Stimulated activated CD4-positive, alpha-beta T cell treated with anti-CD3 and anti-CD28 coated beads, Interleukin-2, amount 100 ng/mL, for 4 hours (primary cell): Measurements from ENCODE around the gene PELI3.

Source experiments
- DNase-seq: peaks from one replicate; pipeline ENCODE4 v3.0.0-alpha.2; 2020; ENCODE audit warnings: low read depth

PELI3 gene

DNA sequence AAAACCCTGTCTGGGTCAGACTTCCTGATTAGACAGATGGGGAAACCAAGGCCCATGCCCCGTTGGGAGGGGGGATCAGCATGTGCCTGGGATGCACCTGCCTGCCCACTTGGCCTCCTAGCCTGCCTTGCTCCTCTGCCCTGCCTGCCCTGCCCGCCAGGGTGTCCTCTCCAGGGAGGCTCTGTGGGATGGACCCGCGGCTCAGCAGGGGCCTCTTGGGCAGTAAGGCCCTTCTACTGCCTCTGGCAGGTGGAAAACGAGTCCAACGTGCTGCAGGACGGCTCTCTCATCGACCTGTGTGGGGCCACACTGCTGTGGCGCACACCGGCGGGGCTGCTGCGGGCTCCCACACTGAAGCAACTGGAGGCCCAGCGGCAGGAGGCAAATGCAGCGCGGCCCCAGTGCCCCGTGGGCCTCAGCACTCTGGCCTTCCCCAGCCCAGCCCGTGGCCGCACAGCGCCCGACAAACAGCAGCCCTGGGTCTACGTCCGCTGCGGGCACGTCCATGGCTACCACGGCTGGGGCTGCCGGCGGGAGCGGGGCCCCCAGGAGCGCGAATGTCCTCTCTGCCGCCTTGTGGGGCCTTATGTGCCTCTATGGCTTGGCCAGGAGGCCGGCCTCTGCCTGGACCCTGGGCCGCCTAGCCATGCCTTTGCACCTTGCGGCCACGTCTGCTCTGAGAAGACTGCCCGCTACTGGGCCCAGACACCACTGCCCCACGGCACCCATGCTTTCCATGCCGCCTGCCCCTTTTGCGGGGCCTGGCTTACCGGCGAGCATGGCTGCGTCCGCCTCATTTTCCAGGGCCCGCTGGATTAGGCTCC is 8.9 kb downstream of the PELI3 start:
- DNase-seq, result no peak

DNA sequence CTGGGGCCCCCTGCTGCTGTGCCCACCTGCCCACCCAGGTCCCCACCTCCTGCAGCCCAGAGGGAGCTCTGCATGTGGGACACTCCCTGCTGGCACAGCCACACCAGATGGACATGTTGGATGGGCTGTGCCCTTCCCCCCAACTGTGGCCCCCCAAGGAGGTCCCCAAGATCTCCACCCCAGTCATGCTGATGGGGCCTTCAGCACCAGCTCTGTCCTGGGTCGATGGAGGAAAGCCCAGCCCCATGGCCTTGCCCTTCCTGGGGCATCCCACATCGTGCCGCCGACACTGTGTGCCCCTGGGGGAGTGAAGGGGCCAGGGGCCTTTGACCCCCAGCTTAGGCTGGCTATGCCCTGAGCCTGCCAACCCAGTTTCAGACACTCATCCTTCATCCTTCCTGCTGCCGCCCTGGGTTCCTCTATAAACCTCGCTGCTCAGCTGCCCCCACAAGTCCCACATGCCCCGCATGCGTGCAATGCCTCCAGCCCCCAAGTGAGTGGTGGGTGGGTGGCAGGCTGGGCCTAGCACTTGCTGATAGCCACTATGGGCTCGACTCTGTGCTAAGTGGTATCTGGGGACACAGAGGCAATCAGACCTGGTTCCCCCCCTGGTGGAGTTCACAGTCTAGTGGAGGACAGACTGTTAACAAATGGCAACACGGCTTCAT is 9.6 kb downstream of the PELI3 start:
- DNase-seq, result no peak

DNA sequence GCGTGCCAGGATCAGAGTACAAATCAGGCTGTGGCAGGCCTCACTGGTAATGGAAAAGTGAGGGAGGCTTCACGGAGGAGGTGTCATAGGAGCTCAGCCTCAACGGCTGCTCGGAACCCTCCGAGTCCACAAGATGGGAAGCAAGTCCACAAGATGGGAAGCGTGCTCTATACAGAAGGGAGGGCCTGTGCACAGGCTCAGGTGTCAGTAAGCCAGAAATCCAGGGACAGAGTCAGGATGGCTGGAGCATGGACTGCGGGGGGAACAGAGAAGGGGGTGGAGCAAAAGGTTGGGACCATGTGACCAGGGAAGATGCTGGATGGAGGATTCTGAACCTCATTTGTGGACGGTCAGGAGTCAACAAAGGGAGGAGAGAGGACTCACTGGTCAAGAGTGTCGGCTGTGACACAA is 10.1 kb downstream of the PELI3 start:
- no peak for DNase-seq

DNA sequence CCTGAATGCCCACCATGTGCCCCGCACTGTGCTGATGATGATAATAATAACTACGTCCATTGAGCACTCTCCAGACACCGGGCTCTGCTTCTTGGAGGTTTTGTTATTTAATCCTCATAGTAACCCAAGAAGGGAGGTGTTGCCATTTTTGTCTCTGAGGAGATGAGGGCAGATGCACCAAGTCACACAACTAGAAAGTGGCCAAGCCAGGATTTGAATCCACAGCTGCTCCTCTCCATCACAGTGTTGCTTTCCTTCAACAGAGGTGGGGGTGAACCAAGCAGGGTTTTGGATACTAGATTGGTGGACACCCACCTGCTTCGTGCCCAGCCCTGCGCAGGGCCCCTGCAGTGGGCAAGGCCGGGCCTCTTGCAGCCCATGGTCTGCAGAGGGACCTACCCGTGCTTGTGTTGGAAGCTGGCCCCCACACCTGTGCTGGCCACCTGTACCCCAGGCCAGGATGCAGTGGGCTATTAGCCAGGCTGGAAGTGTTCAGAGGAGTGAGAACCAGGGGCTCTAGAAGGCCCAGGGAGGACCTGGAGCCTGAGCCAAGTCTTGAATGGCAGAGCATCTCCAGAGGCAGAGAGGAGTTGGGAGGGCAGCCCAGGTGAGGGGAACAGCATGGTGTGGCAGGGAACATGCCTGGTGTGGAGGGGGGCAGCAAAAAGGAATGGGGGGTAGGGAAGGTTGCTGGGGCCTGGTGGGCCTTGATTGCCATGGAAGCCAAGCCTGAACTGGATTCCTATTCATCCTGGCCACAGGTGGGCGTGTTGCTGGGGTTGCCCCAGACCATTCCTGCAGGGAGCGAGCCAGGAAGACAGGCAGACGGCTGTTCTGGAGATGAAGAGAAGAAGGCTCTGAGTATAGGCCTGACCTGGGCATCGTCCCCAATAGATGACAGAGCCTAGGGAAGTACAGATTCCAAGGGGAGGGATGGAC is 10.8 kb downstream of the PELI3 start:
- no peak for DNase-seq

DNA sequence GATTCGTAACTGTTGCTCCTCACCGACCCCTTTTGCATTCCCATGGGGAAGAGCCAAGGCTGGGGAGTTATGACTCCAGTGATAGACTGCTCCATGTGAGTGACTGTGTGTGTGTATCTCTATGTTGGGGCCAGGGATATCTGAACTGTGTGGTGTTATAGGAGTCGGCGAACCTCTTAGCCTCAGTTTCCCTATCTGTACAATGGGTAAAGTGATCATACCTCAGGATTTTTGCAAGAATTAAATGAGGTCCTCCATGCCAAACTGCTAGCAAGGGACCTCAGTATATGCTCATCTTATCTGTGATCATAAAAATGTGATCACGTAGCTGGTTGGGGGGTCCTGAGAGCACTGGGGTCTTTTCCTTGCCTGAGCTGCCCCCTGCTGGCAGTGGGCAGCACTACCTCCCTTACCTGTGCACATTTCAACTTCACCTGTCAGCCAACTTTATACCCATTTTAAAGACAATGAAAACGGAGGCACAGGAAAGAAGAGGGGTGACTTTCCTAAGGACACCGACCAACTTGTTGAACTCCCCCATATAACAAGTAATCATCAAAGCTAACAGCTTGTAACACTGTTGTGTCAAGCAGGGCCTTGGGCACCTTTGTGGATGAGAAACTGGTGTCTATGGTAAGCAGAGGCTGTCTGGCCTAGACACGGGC is 12.2 kb downstream of the PELI3 start:
- DNase-seq, result no peak

DNA sequence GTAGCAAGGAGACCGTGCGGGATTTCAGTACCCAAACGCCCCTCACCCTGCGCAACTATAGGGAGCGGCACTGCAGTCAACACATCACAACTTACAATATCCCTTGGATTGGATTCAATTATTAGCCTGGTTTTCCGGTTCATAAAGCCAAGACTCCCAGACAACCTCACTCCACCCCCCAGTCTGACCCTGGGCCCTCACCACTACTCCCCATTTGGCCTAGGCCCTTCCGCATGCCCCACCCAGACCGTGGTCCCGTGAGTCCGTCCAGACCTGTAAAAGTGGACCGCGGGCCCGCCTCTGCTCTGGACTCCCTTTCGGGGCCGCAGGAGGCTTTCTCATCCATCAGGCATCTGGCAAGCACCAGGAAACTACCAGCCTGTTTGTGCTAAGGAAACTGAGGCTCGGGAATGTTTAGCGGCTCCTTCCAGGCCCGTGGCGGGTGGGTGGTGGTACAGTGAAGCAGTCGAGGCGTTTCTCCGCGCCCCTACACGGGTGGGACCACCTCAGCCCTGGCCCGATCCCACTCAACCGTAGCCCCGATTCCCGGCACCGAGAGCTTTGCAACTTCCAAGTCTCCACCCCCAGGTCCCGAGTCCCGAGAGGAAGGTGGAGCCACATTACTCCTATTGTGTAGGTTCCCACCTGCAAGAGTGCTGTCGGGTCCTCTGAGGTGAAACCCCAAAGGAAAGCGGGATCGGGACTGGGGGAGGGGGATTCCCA is 12.8 kb downstream of the PELI3 start:
- no peak for DNase-seq

DNA sequence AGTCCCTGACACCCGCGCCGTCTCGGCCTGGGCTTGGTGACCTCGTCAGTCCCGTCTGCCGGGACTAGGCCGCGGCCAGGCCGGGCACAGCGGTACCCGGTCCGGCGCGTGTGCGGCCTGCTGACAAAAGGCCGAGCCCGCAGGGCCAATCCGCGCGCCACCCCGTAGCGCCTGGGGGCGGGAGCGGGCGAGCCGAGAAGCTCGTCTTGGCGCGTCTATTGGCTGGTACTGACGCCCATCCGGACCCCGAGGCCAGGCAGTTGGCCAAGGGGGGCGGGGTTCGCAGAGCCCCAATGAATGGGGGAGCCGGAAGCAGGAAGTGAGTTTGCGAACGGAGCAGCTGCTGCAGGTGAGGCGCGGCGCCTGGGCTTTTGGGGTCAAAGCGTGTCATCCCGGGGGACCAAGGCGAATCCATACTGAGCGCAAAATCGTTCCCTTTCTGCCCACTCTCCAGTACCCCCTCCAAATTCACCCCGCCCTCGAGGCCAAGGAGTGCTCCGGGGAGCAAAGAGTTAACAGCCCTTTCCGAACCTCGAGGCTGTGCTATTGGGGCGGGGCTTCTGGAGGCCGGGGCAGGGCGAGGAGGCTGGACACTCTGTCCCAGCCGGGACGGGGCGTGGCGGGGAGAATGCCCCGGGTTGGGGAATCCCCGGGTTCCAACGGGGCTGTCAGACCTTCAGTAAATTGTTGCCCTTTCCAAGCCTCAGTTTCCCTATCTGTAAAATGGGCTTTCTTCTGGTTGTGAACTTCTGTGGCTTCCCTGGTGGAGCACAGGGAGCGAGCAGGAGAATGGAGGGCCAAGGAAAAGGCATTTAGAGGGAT is 13.6 kb downstream of the PELI3 start, which contains the start of gene DPP3:
DPP3 (plus strand) TSS at position 318 of the 822 bp plus-strand sequence. CDS start 1,767 bp downstream, outside the sequence.
- DNase-seq, result peak; percentile 90

DNA sequence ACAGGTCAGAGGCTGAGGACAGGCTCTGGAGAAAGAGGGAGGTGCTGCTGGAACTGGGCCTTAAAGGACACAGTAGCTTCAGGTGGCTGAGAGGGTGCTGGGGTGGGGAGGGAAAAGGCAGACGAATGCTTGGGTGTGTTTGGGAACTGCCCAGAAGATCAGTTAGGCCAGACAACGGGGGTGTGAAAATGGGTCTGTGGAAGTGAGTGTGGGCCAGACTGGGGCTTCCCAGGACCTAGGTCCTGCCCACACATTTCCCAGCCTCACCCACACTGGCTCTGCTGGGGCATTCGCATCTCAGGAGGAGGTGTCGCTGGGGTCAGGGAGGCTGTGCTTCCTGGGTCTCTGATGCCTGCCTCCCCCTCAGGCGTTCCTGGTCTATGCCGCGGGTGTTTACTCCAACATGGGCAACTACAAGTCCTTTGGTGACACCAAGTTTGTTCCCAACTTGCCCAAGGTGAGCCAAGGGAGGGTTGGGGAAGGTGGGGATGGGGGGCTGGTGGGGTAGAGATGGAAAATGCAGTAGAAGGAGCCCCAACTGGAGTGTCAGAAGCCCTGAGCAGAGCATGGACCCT is 18.2 kb downstream of the PELI3 start:
- DNase-seq, result no peak

DNA sequence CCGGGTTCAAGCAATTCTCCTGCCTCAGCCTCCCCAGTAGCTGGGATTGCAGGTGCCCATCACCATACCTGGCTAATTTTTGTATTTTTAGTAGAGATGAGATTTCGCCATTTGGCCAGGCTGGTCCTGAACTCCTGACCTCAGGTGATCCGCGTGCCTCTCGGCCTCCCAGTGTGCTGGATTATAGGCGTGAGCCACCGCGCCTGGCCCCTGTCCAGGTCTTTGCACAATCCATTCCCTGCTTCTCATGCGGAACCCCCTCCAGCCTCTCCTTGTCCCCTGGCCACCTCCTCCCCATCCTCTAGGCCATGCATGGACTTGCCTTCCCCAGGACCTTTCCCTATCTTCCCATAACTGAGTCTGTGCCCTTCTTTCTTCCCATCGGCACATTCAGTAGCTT is 22.3 kb downstream of the PELI3 start:
- DNase-seq, result no peak

DNA sequence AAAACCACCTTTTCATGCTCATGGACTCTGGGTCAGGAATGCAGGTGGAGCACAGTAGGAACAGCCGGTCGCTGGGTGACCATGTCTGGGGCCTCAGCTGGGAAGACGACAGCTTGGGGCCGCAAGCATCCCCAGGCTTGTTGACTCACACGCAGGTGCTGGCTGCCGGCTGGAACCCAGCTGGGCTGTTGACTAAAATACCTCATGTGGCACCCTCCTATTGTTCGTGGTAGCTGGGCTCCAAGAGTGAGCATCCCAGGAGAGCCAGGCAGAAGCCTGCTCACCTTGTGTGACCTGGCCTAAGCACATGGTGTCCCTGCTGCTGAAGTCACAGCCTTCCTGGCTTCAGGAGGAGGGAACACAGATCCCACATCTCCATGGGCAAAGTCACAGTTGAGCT is 22.9 kb downstream of the PELI3 start:
- no peak for DNase-seq

DNA sequence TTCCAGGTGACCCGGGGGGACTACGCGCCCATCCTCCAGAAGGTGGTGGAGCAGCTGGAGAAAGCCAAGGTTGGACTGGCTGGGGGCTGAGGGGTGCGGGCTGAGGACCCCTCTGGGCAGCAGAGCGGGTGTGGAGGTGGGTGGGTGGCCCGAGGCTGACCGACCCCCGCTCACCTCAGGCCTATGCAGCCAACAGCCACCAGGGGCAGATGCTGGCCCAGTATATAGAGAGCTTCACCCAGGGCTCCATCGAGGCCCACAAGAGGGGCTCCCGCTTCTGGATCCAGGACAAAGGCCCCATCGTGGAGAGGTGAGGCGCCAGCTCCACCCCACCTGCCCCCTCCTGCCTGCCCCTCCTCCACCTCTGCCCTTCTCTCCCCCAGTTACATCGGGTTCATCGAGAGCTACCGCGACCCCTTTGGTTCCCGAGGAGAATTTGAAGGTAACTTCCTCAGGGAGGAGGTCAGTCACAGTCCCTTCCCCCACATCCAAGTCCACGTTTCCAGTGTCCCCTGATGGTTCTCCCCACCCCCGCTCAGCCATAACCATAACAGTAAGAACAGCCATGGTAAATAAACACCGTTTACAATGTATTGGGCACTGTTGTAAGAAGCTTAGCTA is 24.7 kb downstream of the PELI3 start:
- DNase-seq, result no peak

DNA sequence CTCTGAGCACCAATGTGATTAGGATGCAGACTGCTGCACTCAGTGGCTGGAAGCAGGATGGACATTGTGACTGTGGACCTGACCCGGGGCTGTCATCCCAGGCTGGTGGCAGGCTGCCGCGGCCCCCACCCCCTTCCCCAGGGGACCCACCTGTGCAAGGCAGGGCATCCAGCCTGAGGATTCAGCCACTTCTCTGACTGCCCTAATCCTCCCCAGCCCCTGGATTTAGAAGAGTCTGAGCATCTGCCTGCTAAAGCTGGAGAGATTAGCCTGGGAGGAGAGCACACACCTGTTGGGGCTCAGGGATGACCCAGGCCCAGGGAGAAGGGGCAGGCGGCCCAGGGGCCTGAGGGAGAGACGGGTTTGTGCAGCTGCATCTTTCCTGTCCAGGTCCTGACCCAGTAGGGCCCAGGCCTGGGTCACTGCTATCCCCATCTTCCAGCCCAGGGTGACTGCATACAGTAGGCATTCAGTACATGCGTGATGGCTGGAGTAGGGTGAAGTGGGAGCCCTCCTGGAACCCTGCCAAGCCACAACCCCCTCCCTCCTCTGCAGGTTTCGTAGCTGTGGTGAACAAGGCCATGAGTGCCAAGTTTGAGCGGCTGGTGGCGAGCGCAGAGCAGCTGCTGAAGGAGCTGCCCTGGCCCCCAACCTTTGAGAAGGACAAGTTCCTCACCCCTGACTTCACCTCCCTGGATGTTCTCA is 25.6 kb downstream of the PELI3 start:
- no peak for DNase-seq

DNA sequence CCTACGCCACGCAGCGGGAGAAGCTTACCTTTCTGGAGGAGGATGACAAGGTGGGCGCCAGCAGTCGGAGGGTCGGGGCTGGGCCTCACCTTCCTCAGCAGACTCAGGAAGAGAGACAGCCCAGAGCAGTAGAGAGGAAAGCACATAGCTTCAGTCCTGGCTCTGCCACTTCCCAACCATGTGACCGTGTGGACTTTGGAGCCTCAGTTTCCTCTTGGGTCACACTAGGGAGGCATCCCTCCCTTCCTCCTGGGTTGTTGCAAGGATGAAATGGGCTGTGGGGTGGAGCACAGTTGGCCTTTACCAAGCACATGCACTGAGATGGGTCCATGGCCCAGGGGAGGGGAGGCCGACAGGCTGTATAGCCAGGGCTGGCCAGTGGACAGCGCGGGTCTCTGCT is 26.4 kb downstream of the PELI3 start:
- DNase-seq, result no peak

DNA sequence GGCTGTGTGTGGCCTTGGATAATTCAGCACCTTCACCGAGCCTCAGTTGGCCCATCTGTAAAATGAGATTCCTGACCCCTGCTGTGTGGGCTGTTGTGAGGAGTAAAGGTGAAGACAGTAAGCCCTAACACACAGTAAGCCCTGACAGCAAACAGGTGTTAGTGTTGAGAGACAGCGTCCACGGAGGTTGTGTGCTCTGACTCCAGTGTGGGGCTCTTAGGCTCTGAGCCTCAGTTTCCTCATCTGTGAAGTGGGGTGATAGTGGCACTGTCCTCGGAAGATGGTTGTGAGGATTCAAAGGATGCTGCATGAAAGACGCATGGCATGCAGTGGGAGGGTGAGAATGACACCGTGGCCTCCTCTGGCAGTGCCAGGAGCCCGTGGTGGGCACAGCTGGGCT is 27.8 kb downstream of the PELI3 start:
- DNase-seq, result no peak

DNA sequence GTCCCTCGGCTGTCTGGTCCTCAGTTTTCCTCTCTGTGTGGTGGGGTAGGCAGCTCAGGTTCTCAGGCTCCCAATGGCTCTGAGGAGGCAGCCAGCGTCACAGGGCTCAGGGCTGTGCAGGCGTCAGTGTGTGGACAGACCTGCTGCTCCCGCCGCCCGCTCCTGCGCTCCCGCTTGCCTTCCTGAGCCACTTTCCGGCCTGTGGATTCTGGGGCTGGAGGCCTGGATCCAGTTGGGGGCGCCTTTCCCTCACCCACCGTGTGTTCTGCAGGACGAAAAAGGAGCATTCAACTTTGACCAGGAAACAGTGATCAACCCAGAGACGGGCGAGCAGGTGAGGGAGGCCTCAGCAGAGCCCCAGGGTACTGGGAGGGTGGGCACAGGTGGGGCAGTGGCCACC is 28.2 kb downstream of the PELI3 start:
- DNase-seq, result no peak

DNA sequence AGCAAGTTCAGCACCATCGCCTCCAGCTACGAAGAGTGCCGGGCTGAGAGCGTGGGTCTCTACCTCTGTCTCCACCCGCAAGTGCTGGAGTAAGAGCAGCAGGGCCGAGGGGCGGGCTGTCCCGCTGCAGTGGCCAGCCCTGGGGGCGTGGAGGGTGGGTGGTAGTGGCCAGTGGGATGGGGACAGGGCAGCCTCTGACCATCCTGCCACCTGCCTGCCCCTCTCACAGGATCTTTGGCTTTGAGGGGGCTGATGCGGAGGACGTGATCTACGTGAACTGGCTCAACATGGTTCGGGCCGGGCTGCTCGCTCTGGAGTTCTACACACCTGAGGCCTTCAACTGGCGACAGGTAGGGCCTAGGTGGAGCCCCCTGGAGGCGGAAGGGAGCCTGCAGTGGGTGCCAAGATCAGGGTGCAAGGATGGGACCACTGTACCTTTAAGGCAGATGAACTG is 28.7 kb downstream of the PELI3 start:
- no peak for DNase-seq

DNA sequence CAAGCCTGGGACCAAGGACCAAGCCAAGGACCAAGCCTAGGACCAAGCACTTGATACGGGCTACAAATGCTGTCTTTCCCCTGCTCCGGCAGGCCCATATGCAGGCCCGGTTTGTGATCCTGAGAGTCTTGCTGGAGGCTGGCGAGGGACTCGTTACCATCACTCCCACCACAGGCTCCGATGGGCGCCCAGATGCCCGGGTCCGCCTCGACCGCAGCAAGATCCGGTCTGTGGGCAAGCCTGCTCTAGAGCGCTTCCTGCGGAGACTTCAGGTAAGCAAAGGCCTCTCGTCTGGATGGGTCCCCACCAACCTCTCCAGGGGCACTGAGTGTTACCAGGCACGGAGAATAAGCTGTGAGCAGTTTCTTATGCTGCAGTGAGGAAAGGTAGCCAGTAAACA is 30.5 kb downstream of the PELI3 start:
- no peak for DNase-seq

DNA sequence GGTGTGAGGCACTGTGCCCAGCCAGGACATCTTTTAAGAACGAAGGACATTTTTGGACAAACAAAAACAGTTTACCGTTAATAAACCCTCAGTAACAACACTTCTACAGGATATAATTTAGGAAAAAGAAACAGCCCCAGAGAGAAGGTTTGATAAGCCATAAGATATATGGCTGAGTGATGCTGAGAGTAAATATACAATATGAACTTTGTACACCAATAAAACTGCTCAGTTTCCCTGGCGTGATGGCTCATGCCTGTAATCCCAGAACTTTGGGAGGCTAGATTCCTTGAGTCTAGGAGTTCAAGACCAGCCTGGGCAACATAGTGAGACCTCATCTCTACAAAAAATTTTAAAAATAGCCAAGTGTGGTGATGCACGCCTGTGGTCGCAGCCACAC is 31.8 kb downstream of the PELI3 start:
- no peak for DNase-seq
